Stomach (tissue), 9 donors: ENCODE results near the gene ZBED4. TPM values are rescaled to one million over a fixed set of nuclear protein-coding genes. Genes with fewer than 3 reads are reported as not detected.

Experiments
- DNase-seq, 2 donors: peaks; one replicate each; pipeline versions ENCODE4 v3.0.0 to v3.0.0-alpha.2; 2013 to 2019
- H3K27ac ChIP-seq, 5 donors: fragments of 200-600 bp in 4 of 5; sonication (generic) in 4 of 5; one replicate each; pipeline ENCODE4 v1.5.1; 2013 to 2019; ENCODE audit warnings: mild to moderate bottlenecking in 1 of 5, moderate library complexity in 1 of 5
- H3K27me3 ChIP-seq, 3 donors: fragments of 200-600 bp; sonication (generic); one replicate each; pipeline ENCODE4 v1.5.1; 2017 to 2019; ENCODE audit warnings: mixed run types in 1 of 3
- H3K36me3 ChIP-seq, 4 donors: fragments of 200-600 bp; sonication (generic); 1 replicate in 3 of 4; 2 replicates in 1 of 4; pipeline ENCODE4 v1.5.1; 2016 to 2019
- H3K4me1 ChIP-seq, 4 donors: fragments of 200-600 bp; sonication (generic); one replicate each; pipeline ENCODE4 v1.5.1; 2016 to 2019
- H3K4me3 ChIP-seq, 4 donors: fragments of 200-600 bp; sonication (generic) in 3 of 4; one replicate each; pipeline ENCODE4 v1.5.1; 2016 to 2019; ENCODE audit warnings: mild to moderate bottlenecking in 1 of 4
- H3K9me3 ChIP-seq, 4 donors: fragments of 200-600 bp; sonication (generic); one replicate each; pipeline ENCODE4 v1.5.1; 2016 to 2019
- CTCF ChIP-seq, 7 experiments: fragments of 450-650 bp in 4 of 7; fragments of 200-600 bp in 3 of 7; sonication (generic) in 3 of 7; IDR thresholded peaks; one replicate each; pipeline ENCODE4 v1.5.1; 2016 to 2019; ENCODE audit warnings: antibody characterized with exemption in 7 of 7, control low read depth in 2 of 7, mild to moderate bottlenecking in 1 of 7
- EP300 ChIP-seq: sonication (generic); formaldehyde crosslinking; IDR thresholded peaks from one replicate; pipeline ENCODE4 v1.6.1; 2017; ENCODE audit warnings: antibody characterized with exemption
- POLR2A ChIP-seq, 4 donors: fragments of 450-650 bp; IDR thresholded peaks; one replicate each; pipeline ENCODE4 v1.6.1; 2016; ENCODE audit warnings: antibody characterized with exemption in 4 of 4, control low read depth in 2 of 4, mild to moderate bottlenecking in 1 of 4, moderate library complexity in 1 of 4
- POLR2AphosphoS5 ChIP-seq, 3 donors: sonication (generic); formaldehyde crosslinking; IDR thresholded peaks; one replicate each; pipeline ENCODE4 v1.6.1; 2016; ENCODE audit warnings: antibody characterized with exemption in 3 of 3
- WGBS, 5 donors: extraction: QIAGEN DNeasy Blood & Tissue Kit in 3 of 5; methylation state at CpG; one replicate each; pipeline versions ENCODE4 v1.1.5 to v1.1.7; 2013 to 2018; 5-methylcytosine and 5-hydroxymethylcytosine counted together
- intact Hi-C: fragments of 100-400 bp; cut with DNase I; formaldehyde crosslinking; loops from one replicate; pipeline ENCODE4 v1.15.1; 2023; ENCODE audit warnings: low total_unique reads
- polyA plus RNA-seq, 3 donors: library from polyadenylated mRNA; stranded (reverse); fragments of 200-250 nt; gene quantifications; one replicate each; pipeline ENCODE4 v1.2.3, GENCODE V29; 2013
- total RNA-seq, 5 donors: library from RNA; depleted of rRNA; stranded (reverse); fragments of >200 nt; gene quantifications; one replicate each; pipeline versions ENCODE4 v1.1.0 to v1.2.3, GENCODE V29; 2014 to 2016
- donor health status: healthy with polysubstance abuse.
- donor health status: Bipolar disorder and iron deficiency.
- donor health status: healthy.

The ZBED4 gene
- total and polyA plus RNA-seq, 8 donors = 2.2 to 31.7 (median 12.2) TPM

- intact Hi-C loops = no loop called here
- Histone ChIP-seq H3K36me3 (peaks cover 40 to 100% (median 99%) of the 10 kb centered on the region in 4 donors), H3K4me3 (no peak overlapping the region), H3K9me3 (no peaks in the 10 kb centered on the region), H3K4me1 (no peaks in the 10 kb centered on the region), H3K27me3 (no peaks in the 10 kb centered on the region), H3K27ac (no peak overlapping the region)
- no peak for DNase-seq
- TF ChIP-seq EP300 = no peak
- WGBS, 5 donors = 96 to 98% (median 97%) methylated on average over 18 of the region's 18 CpGs
Measured at GRCh38 chr22:49905465-49905864, 51.8 kb downstream of the ZBED4 start.

GRCh38 chr22:49906071-49906798, 52.6 kb downstream of the ZBED4 start:
- H3K36me3 ChIP-seq = peaks cover 40 to 100% (median 99%) of the 10 kb centered on the region in 4 donors
- H3K4me3 ChIP-seq = no peak overlapping the region
- no peaks in the 10 kb centered on the region for H3K9me3 ChIP-seq
- WGBS, 5 donors = 93 to 96% (median 95%) methylated on average over 24 to 28 of the region's 28 CpGs
- H3K27me3 ChIP-seq = no peaks in the 10 kb centered on the region
- no peak overlapping the region for H3K27ac ChIP-seq
- TF ChIP-seq EP300 (no peak), CTCF (IDR thresholded peaks at IDR 0.05) (no peak), POLR2A (IDR thresholded peaks at IDR 0.05) (no peak), POLR2AphosphoS5 (IDR thresholded peaks at IDR 0.05) (no peak)
- no peaks in the 10 kb centered on the region for H3K4me1 ChIP-seq
- intact Hi-C loops = no loop called here
- no peak for DNase-seq

- 88 to 97% (median 91%) methylated on average over 11 to 14 of the region's 14 CpGs for WGBS, 5 donors
- TF ChIP-seq POLR2AphosphoS5 (IDR thresholded peaks at IDR 0.05) (no peak), CTCF (IDR thresholded peaks at IDR 0.05) (no peak)
- DNase-seq = no peak
Measured at GRCh38 chr22:49906799-49907290, 53.2 kb downstream of the ZBED4 start.

GRCh38 chr22:49907807-49908206, 54.2 kb downstream of the ZBED4 start:
- Histone ChIP-seq H3K4me3 (no peak overlapping the region), H3K27ac (no peak overlapping the region), H3K36me3 (peaks cover 39 to 100% (median 99%) of the 10 kb centered on the region in 4 donors), H3K27me3 (no peaks in the 10 kb centered on the region), H3K9me3 (no peaks in the 10 kb centered on the region), H3K4me1 (no peaks in the 10 kb centered on the region)
- intact Hi-C loops = no loop called here
- TF ChIP-seq CTCF (IDR thresholded peaks at IDR 0.05) (no peak), POLR2AphosphoS5 (IDR thresholded peaks at IDR 0.05) (no peak), POLR2A (IDR thresholded peaks at IDR 0.05) (no peak), EP300 (no peak)
- WGBS, 5 donors = 94 to 96% (median 95%) methylated on average over 19 of the region's 19 CpGs
- no peak for DNase-seq

More at GRCh38 chr22:49906799-49907290, 53.2 kb downstream of the ZBED4 start:
- intact Hi-C loops = no loop called here
- no peaks in the 10 kb centered on the region for H3K9me3 ChIP-seq
- no peaks in the 10 kb centered on the region for H3K4me1 ChIP-seq
- H3K27ac ChIP-seq = no peak overlapping the region
- no peaks in the 10 kb centered on the region for H3K27me3 ChIP-seq
- H3K36me3 ChIP-seq = peaks cover 37 to 100% (median 99%) of the 10 kb centered on the region in 4 donors
- no peak overlapping the region for H3K4me3 ChIP-seq
